K562 (cell line): Measurements from ENCODE around the gene SHANK1. TPM values are rescaled to one million over a fixed set of nuclear protein-coding genes. Genes with fewer than 3 reads are reported as not detected.

Source experiments
- ARHGAP35 ChIP-seq: fragments of 450-650 bp; IDR thresholded peaks from 2 replicates; pipeline ENCODE4 v1.6.1; 2018; ENCODE audit not compliant: partially characterized antibody
- BRCA1 ChIP-seq, 2 experiments: fragments of 450-650 bp in 1 of 2; sonication (generic) in 1 of 2; formaldehyde crosslinking in 1 of 2; IDR thresholded peaks; 2 replicates each; pipeline versions ENCODE4 v1.5.0 to v1.6.1; 2017 to 2020; ENCODE audit warnings: mild to moderate bottlenecking in 1 of 2, missing genetic modification reagents in 1 of 2
- CTBP1 ChIP-seq: fragments of 450-650 bp; IDR thresholded peaks from 2 replicates; pipeline ENCODE4 v1.6.1; 2016; ENCODE audit warnings: borderline replicate concordance
- DNMT1 ChIP-seq: fragments of 450-650 bp; IDR thresholded peaks from 2 replicates; pipeline ENCODE4 v1.6.1; 2016; ENCODE audit warnings: antibody characterized with exemption, mild to moderate bottlenecking
- E2F3 ChIP-seq: fragments of 250-450 bp; sonication (Bioruptor Pico); IDR thresholded peaks from 2 replicates; pipeline ENCODE4 v1.4.0; 2020; ENCODE audit warnings: mild to moderate bottlenecking
- ELF1 ChIP-seq: fragments of 200-800 bp; sonication (Bioruptor generic); IDR thresholded peaks from 2 replicates; pipeline ENCODE4 v1.6.1; 2016; ENCODE audit warnings: missing genetic modification characterization, missing compliant biosample characterization
- ELK3 ChIP-seq: fragments of 450-650 bp; formaldehyde crosslinking; IDR thresholded peaks from 2 replicates; pipeline ENCODE4 v1.4.0; 2020; ENCODE audit warnings: mild to moderate bottlenecking
- EZH2 ChIP-seq: IDR thresholded peaks from 2 replicates; pipeline ENCODE4 v1.6.1; 2012; ENCODE audit warnings: low read depth, mild to moderate bottlenecking, inconsistent platforms, low read length, borderline replicate concordance
- IFI16 ChIP-seq: fragments of 250-450 bp; sonication (Bioruptor Pico); IDR thresholded peaks from 2 replicates; pipeline ENCODE4 v2.1.2; 2022; ENCODE audit warnings: mild to moderate bottlenecking, inconsistent platforms
- NCOA6 ChIP-seq: fragments of 450-650 bp; IDR thresholded peaks from 2 replicates; pipeline ENCODE4 v1.6.1; 2017; ENCODE audit warnings: mild to moderate bottlenecking
- NR3C1 ChIP-seq: sonication (generic); formaldehyde crosslinking; IDR thresholded peaks from 2 replicates; pipeline ENCODE4 v1.8.1; 2022; ENCODE audit warnings: missing genetic modification reagents
- PHTF2 ChIP-seq: fragments of 250-450 bp; sonication (Bioruptor Pico); IDR thresholded peaks from 2 replicates; pipeline ENCODE4 v1.5.0; 2021; ENCODE audit warnings: mild to moderate bottlenecking
- PURB ChIP-seq: sonication (generic); formaldehyde crosslinking; IDR thresholded peaks from 2 replicates; pipeline ENCODE4 v1.9.0; 2021; ENCODE audit warnings: low read depth, mild to moderate bottlenecking, missing genetic modification reagents
- SIRT6 ChIP-seq: IDR thresholded peaks from one replicate; pipeline ENCODE4 v1.6.1; 2012; ENCODE audit warnings: low read depth, mild to moderate bottlenecking, control low read depth, inconsistent platforms, low read length, moderate library complexity
- TEAD2 ChIP-seq: fragments of 450-650 bp; IDR thresholded peaks from 2 replicates; pipeline ENCODE4 v1.6.1; 2016; ENCODE audit warnings: missing genetic modification characterization, control low read depth, missing compliant biosample characterization
- TRIM24 ChIP-seq, 2 experiments: fragments of 450-650 bp; IDR thresholded peaks; 2 replicates each; pipeline ENCODE4 v1.6.1; 2016
- ZBTB49 ChIP-seq: sonication (generic); formaldehyde crosslinking; IDR thresholded peaks from 2 replicates; pipeline ENCODE4 v1.8.0; 2022; ENCODE audit warnings: missing genetic modification reagents, mild to moderate bottlenecking, borderline replicate concordance
- ZEB2 ChIP-seq: fragments of 450-650 bp; IDR thresholded peaks from 2 replicates; pipeline ENCODE4 v1.6.1; 2016
- ZNF174 ChIP-seq: fragments of 250-450 bp; sonication (Bioruptor Pico); IDR thresholded peaks from 2 replicates; pipeline ENCODE4 v1.4.0; 2020; ENCODE audit warnings: mild to moderate bottlenecking
- ZNF224 ChIP-seq: sonication (generic); formaldehyde crosslinking; IDR thresholded peaks from 2 replicates; pipeline ENCODE4 v1.8.0; 2022; ENCODE audit warnings: mild to moderate bottlenecking, missing genetic modification reagents
- ZNF518B ChIP-seq: fragments of 250-450 bp; sonication (Bioruptor Pico); IDR thresholded peaks from 2 replicates; pipeline ENCODE4 v1.5.0; 2021; ENCODE audit warnings: mild to moderate bottlenecking, moderate library complexity
- ZNF586 ChIP-seq: fragments of 450-650 bp; formaldehyde crosslinking; conservative IDR thresholded peaks from 2 replicates; pipeline ENCODE4 v1.4.0; 2020; ENCODE audit warnings: mild to moderate bottlenecking, moderate library complexity
- ZNF668 ChIP-seq: fragments of 250-450 bp; sonication (Bioruptor Pico); IDR thresholded peaks from 2 replicates; pipeline ENCODE4 v1.8.0; 2022; ENCODE audit warnings: mild to moderate bottlenecking, inconsistent platforms
- ZNF778 ChIP-seq: fragments of 450-650 bp; formaldehyde crosslinking; IDR thresholded peaks from 2 replicates; pipeline ENCODE4 v1.4.0; 2020; ENCODE audit warnings: mild to moderate bottlenecking, moderate library complexity
- polyA plus RNA-seq, 8 experiments: library from polyadenylated mRNA; depleted of rRNA in 4 of 8; stranded (reverse) in 5 of 8; unstranded in 3 of 8; fragments of >200 nt; fragmentation: Nextera tagmentation in 2 of 8; fragmentation: Illumina TruSeq in 1 of 8; extraction: Ambion mirVana in 2 of 8; extraction: Trizol in 1 of 8; gene quantifications; 2 replicates each; pipeline versions ENCODE4 v1.2.1 to v1.2.3, GENCODE V29; 2011 to 2014; ENCODE audit warnings: inconsistent platforms in 1 of 8, missing spikeins in 1 of 8
- total RNA-seq, 7 experiments: library from RNA; depleted of rRNA in 6 of 7; stranded (reverse); fragments of >200 nt in 6 of 7; fragmentation: Illumina TruSeq in 2 of 7; extraction: Trizol in 2 of 7; gene quantifications; 2 replicates each; pipeline versions ENCODE4 v1.2.1 to v1.2.3, GENCODE V29; 2011 to 2021; ENCODE audit warnings: low replicate concordance in 1 of 7

Gene SHANK1
- total and polyA plus RNA-seq, 9 of the 15 experiments (the other 6 are each of a cell fraction or from before 2014, with no cell fraction given), result 0.33 to 1.3 (median 0.55) TPM; not detected in 2

GRCh38 chr19:50723735-50724521 lies 4.3 kb upstream of the SHANK1 start (continued):
- TF ChIP-seq ELK3 (CRISPR knock-in tag) (no peak), ZNF518B (CRISPR knock-in tag) (no peak), NR3C1 (CRISPR knock-in tag) (no peak), NCOA6 (no peak), PHTF2 (CRISPR knock-in tag) (no peak), ZEB2 (no peak), BRCA1 (IDR thresholded peaks at IDR 0.05) (no peak), BRCA1 (CRISPR knock-in tag; IDR thresholded peaks at IDR 0.05) (no peak), ZNF778 (CRISPR knock-in tag) (no peak), ZNF224 (CRISPR knock-in tag) (no peak), ZNF174 (CRISPR knock-in tag) (no peak), E2F3 (CRISPR knock-in tag) (peak; percentile 66; the same call in 1 of the 2 replicates), ZBTB49 (CRISPR knock-in tag) (no peak), ZNF586 (CRISPR knock-in tag) (no peak), TRIM24 (IDR thresholded peaks at IDR 0.05) (no peak), ELF1 (no peak), DNMT1 (no peak), IFI16 (no peak), ZNF668 (no peak), ARHGAP35 (no peak), PURB (CRISPR knock-in tag) (no peak), EZH2 (no peak), SIRT6 (no peak), TEAD2 (tag) (no peak), CTBP1 (0 out of 2 replicates have a peak, but pooled peaks have one; percentile 80)
